ENCODE data around the gene B3GAT1. TPM values are rescaled to one million over a fixed set of nuclear protein-coding genes. Genes with fewer than 3 reads are reported as not detected.

B3GAT1 gene
- total and polyA plus RNA-seq, 2 of the 13 experiments (the other 11 are each of a cell fraction or from before 2014, with no cell fraction given), result not detected

- TF ChIP-seq SRSF4 (IDR thresholded peaks at IDR 0.05; ENCODE audit: low read depth, low read length, poor library complexity, severe bottlenecking), result no peak
- TF ChIP-seq HOXA3 (CRISPR knock-in tag; IDR thresholded peaks at IDR 0.05), result peak; percentile 26; the same call in 1 of the 2 replicates
- TF ChIP-seq ZNF501 (CRISPR knock-in tag; IDR thresholded peaks at IDR 0.05), result no peak
- TF ChIP-seq TBX3 (IDR thresholded peaks at IDR 0.05; ENCODE audit: borderline replicate concordance), result no peak
- TF ChIP-seq KMT2B (CRISPR knock-in tag; IDR thresholded peaks at IDR 0.05), result no peak
- TF ChIP-seq ZNF274 (CRISPR knock-in tag; IDR thresholded peaks at IDR 0.05), result 0 out of 2 replicates have a peak, but pooled peaks have one; percentile 25
- no peak for TF ChIP-seq USF2 (IDR thresholded peaks at IDR 0.05; ENCODE audit: low read depth, low read length)
- no peak for TF ChIP-seq USF2 (CRISPR knock-in tag; IDR thresholded peaks at IDR 0.05; ENCODE audit: borderline replicate concordance)
- no peak for TF ChIP-seq DRAP1 (CRISPR knock-in tag; IDR thresholded peaks at IDR 0.05)
- no peak for TF ChIP-seq ZNF414 (CRISPR knock-in tag; IDR thresholded peaks at IDR 0.05)
- no peak for TF ChIP-seq FOXJ3 (CRISPR knock-in tag; IDR thresholded peaks at IDR 0.05; ENCODE audit: borderline replicate concordance)
- no peak for TF ChIP-seq ZEB1 (IDR thresholded peaks at IDR 0.05; ENCODE audit: insufficient replicate concordance, low read depth)
- TF ChIP-seq ZFY (CRISPR knock-in tag; IDR thresholded peaks at IDR 0.05), result peak; percentile 40
- no peak for TF ChIP-seq BORCS8-MEF2B (CRISPR knock-in tag; IDR thresholded peaks at IDR 0.05)
- 0 out of 2 replicates have a peak, but pooled peaks have one; percentile 49 for TF ChIP-seq ZNF546 (CRISPR knock-in tag; conservative IDR thresholded peaks at IDR 0.05)
- no peak for TF ChIP-seq CREM (IDR thresholded peaks at IDR 0.05)
- TF ChIP-seq CREM (CRISPR knock-in tag; IDR thresholded peaks at IDR 0.05), result no peak
- TF ChIP-seq ZMYM3 (CRISPR knock-in tag; IDR thresholded peaks at IDR 0.05), result no peak
- no peak for TF ChIP-seq AKAP8 (CRISPR knock-in tag; IDR thresholded peaks at IDR 0.05)
- TF ChIP-seq MAX (IDR thresholded peaks at IDR 0.05), result peak; percentile 41; the same call in 1 of the 2 replicates
- peak; percentile 60; the same call in 1 of the 2 replicates for TF ChIP-seq RFX1 (IDR thresholded peaks at IDR 0.05)
- TF ChIP-seq NFAT5 (CRISPR knock-in tag; IDR thresholded peaks at IDR 0.05), result no peak
These were observed 80.5 kb downstream of the B3GAT1 start, which contains the start of gene GLB1L2 (continued) for GRCh38 chr11:134331354-134332188.
